Lower lobe of right lung (tissue), 2 donors: Measurements from ENCODE around the gene IER5L. TPM values are rescaled to one million over a fixed set of nuclear protein-coding genes. Genes with fewer than 3 reads are reported as not detected.

ENCODE experiments used
- ATAC-seq, 2 donors: fragments of 200-7000 bp; cut with Tn5 transposase; one replicate each; pipeline ENCODE4 v1.9.1; 2020 to 2022; ENCODE audit warnings: mild to moderate bottlenecking in 2 of 2, moderate library complexity in 2 of 2
- DNase-seq: peaks from one replicate; pipeline ENCODE4 v3.0.0-alpha.2; 2020
- H3K27ac ChIP-seq: fragments of 200-600 bp; one replicate; pipeline ENCODE4 v1.8.0; 2022
- H3K27me3 ChIP-seq: fragments of 200-600 bp; one replicate; pipeline ENCODE4 v1.8.0; 2022; ENCODE audit warnings: low read depth
- H3K36me3 ChIP-seq: fragments of 200-600 bp; one replicate; pipeline ENCODE4 v1.8.0; 2022; ENCODE audit warnings: mild to moderate bottlenecking
- H3K4me1 ChIP-seq: fragments of 200-600 bp; one replicate; pipeline ENCODE4 v1.8.0; 2022
- H3K4me3 ChIP-seq: fragments of 200-600 bp; one replicate; pipeline ENCODE4 v1.8.0; 2022; ENCODE audit warnings: mild to moderate bottlenecking
- H3K9me3 ChIP-seq: fragments of 200-600 bp; one replicate; pipeline ENCODE4 v1.8.0; 2022
- intact Hi-C: fragments of 100-400 bp; cut with DNase I; formaldehyde crosslinking; loops from one replicate; pipeline ENCODE4 v1.11.0; 2022
- total RNA-seq: library from RNA; stranded (reverse); fragmentation: NEBNext Ultra II Directional; extraction: Animal tissue kit (Norgen Biotek cat#: 25700); gene quantifications from one replicate; pipeline ENCODE4 v1.2.1, GENCODE V29; 2021
- TF ChIP-seq, protein P1 (sequence below): fragments of 200-600 bp; IDR thresholded peaks from one replicate; pipeline ENCODE4 v1.8.0; 2022; ENCODE audit warnings: antibody characterized with exemption, mild to moderate bottlenecking
- donor health status: DM: no; HTN: yes; CAD: no; lungs with severe emphysema.

IER5L gene
- total RNA-seq, 1 donor from 2014 or later: 8.7 TPM

DNA sequence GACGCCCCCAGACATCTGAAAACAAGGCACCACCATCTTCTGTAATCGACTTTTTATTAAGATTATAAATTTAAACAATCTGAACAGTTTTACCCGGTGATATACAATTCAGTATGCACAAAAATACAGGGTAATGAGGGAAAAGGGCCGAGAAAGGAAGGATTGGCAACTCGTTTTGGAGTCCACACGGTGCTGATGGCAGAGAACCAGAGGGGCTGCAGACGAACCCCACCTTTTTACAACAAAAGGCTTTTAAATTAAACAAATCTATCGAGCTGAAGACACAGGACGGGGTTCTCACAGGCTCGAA lies 2.6 kb downstream of the IER5L start:
- Histone ChIP-seq H3K4me1 (peaks cover 21% of the 10 kb centered on the region), H3K9me3 (no peaks in the 10 kb centered on the region), H3K36me3 (no peaks in the 10 kb centered on the region), H3K27me3 (no peaks in the 10 kb centered on the region), H3K4me3 (peak overlapping the region; percentile 87), H3K27ac (peak overlapping the region; percentile 98)
- DNase-seq: no peak
- no peak for ATAC-seq
- intact Hi-C loops: no loop called here
- TF ChIP-seq, protein P1, sequence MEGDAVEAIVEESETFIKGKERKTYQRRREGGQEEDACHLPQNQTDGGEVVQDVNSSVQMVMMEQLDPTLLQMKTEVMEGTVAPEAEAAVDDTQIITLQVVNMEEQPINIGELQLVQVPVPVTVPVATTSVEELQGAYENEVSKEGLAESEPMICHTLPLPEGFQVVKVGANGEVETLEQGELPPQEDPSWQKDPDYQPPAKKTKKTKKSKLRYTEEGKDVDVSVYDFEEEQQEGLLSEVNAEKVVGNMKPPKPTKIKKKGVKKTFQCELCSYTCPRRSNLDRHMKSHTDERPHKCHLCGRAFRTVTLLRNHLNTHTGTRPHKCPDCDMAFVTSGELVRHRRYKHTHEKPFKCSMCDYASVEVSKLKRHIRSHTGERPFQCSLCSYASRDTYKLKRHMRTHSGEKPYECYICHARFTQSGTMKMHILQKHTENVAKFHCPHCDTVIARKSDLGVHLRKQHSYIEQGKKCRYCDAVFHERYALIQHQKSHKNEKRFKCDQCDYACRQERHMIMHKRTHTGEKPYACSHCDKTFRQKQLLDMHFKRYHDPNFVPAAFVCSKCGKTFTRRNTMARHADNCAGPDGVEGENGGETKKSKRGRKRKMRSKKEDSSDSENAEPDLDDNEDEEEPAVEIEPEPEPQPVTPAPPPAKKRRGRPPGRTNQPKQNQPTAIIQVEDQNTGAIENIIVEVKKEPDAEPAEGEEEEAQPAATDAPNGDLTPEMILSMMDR: no peak

DNA sequence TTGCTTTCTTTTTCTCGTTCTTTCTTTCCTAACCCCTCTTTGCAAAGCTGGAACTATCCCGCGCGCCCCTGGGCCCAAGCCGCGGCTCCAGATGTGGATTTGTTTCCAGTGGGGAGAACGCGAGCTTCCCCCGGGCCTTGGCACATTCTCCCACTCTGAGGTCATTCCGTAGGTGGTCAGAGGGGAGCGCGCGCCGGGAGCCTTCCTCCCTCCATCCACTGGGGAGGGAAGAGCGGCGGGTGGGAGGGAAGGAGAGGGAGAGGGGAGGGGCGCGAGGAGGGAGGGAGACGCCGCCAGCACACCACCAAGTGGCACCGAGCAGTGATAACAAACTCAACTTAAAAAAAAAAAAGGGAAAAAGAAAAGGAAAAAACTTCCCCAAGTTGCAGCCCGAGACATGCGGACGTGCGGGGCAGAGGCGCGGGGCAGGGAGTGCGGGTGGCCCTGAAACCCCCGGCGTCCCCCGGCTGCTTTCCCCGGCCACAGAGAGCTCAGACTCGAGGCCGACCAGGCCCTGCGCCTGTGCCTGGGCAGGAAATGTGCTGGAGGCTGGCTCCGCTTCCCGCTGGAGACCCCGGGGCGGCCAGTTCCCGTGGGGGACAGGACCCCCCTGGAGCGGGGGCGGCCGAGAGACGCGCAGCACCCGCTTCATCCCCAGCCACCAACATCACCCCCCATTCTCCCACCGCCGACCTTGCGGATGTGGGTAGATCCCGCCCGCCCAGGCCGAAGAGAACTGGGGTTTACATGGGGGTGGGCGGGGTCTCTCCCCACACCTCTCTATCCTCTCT lies 3.1 kb downstream of the IER5L start:
- H3K4me3 ChIP-seq: peak overlapping the region; percentile 87
- TF ChIP-seq, protein P1: no peak
- DNase-seq: peak; percentile 82
- intact Hi-C loops: no loop called here
- peak overlapping the region; percentile 98 for H3K27ac ChIP-seq
- no peaks in the 10 kb centered on the region for H3K9me3 ChIP-seq
- H3K4me1 ChIP-seq: peaks cover 21% of the 10 kb centered on the region
- no peaks in the 10 kb centered on the region for H3K36me3 ChIP-seq
- ATAC-seq: peak; percentile 57 to 65
- H3K27me3 ChIP-seq: no peaks in the 10 kb centered on the region

DNA sequence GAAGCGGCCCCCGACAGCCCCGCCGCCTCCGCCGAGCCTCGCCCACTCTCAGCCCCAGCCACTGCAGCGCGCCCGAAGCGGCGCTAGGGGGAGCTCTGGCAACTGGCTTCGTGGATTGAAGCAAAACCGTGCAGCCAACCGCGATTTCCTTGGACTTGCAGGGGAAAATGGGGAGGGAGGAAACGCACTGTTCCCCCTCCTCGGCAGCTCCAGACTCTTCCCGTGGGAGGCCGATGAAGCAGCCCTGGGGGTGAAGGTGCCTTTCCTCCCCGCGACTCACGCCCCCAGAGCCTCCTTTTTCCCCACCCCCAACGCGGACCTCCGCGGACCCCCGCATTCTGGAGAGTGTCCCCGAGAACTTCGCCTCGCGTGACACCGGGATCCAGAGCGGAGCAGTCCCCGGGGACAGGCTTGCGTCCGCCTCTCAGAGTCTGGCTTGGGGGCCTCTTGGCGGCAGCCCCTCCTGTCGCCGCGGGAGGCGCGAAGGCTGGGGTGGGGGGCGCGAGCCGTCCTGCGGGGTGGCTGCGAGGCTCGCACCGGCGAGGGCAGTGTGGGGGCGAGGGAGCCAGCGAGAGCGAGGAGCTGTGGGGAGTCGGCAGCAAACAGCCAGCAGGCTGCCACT lies 3.8 kb downstream of the IER5L start:
- Histone ChIP-seq H3K27ac (peak overlapping the region; percentile 98), H3K9me3 (no peaks in the 10 kb centered on the region), H3K4me1 (peaks cover 21% of the 10 kb centered on the region), H3K36me3 (no peaks in the 10 kb centered on the region), H3K4me3 (peak overlapping the region; percentile 87), H3K27me3 (no peaks in the 10 kb centered on the region)
- intact Hi-C loops: no loop called here
- TF ChIP-seq, protein P1: peak; percentile 99
- peak; percentile 73 to 74 for ATAC-seq
- DNase-seq: peak; percentile 93

DNA sequence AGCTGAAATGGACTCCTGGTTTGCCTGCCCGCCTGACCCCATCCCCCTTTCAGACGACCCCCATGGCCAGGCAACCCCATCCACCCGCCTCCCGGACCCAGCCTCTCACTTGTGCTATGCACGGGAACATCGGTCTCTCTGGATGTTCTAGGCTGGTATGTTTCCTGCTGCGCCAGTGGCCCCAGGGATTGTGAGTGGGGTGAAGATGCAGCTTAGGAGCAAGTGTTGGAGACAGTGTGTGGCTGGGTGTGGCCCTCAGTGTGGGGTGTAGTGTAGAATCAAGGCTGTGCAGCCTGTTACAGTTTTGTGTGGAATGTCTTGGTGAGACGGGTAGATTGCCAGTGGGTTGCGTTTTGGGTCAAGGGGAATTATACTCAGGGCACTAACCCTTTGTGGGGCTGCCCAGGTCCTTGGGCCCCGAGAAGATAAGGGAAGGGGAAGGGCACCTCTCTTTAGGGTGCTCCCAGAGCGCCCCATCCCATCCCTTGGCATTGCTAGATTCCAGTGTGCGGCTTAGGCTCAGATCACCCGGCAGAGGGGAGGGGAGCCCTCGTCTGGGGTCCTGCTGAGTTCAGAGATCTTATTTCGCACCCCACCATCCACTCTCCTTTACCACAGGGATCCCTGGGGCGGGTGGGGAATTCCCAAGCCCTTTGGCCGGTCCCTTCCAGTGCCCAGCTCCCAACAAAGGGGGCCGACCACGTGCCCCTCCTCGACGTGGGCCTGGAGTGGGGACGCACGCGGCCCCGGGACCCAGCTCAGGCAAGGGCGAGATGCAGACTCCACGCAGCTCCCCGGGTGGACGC lies 4.6 kb downstream of the IER5L start:
- Histone ChIP-seq H3K4me3 (peak overlapping the region; percentile 87), H3K36me3 (no peaks in the 10 kb centered on the region), H3K4me1 (peaks cover 20% of the 10 kb centered on the region), H3K27ac (peak overlapping the region; percentile 98), H3K9me3 (no peaks in the 10 kb centered on the region), H3K27me3 (no peaks in the 10 kb centered on the region)
- TF ChIP-seq, protein P1: no peak
- no peak for ATAC-seq
- no peak for DNase-seq
- intact Hi-C loops: no loop called here

DNA sequence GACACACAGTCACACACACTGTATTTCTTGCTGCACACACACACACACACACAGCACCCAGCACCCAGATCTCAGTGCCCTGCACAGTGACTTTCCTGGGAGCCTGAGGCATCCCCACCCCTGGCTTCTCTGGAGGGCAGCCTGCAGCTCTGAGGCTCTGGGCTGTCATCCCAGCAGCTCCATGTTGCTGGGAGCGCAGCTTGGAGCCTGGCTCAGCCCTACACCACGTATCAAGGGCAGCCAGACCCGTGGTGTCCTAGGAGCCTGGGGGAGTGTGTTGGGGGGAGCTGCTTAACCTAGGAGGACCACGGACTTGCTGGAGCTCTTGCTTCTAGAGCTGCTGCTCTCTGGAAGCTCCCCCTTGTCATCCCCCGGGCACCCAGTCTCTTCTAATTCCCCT lies 5.2 kb downstream of the IER5L start:
- Histone ChIP-seq H3K27ac (no peak overlapping the region), H3K27me3 (no peaks in the 10 kb centered on the region), H3K4me1 (peaks cover 24% of the 10 kb centered on the region), H3K36me3 (no peaks in the 10 kb centered on the region), H3K4me3 (no peak overlapping the region), H3K9me3 (no peaks in the 10 kb centered on the region)
- intact Hi-C loops: no loop called here
- ATAC-seq (no peak), DNase-seq (no peak)
- TF ChIP-seq, protein P1: no peak
